ENCODE data around the gene FOXD1. TPM values are rescaled to one million over a fixed set of nuclear protein-coding genes. Genes with fewer than 3 reads are reported as not detected.

The FOXD1 gene
- total RNA-seq, 1 donor from 2014 or later: 2.8 TPM

- Mint-ChIP-seq H3K27me3 (ENCODE audit: unreplicated experiment) (peaks cover 37% of the 10 kb centered on the region), H3K36me3 (ENCODE audit: unreplicated experiment) (peaks cover 4% of the 10 kb centered on the region), H3K4me3 (ENCODE audit: unreplicated experiment) (peak overlapping the region; percentile 46), H3K4me1 (ENCODE audit: low read depth, unreplicated experiment) (no peaks in the 10 kb centered on the region), H3K27ac (ENCODE audit: unreplicated experiment) (no peak overlapping the region), H3K9me3 (ENCODE audit: unreplicated experiment) (peaks cover 23% of the 10 kb centered on the region)
- no peak for TF ChIP-seq CTCF (IDR thresholded peaks at IDR 0.05; ENCODE audit: partially characterized antibody, unreplicated experiment)
- DNase-seq: peak; percentile 34
Measured at GRCh38 chr5:73443829-73444498, 4.6 kb downstream of the FOXD1 start.

- no peak for TF ChIP-seq CTCF (IDR thresholded peaks at IDR 0.05; ENCODE audit: partially characterized antibody, unreplicated experiment)
- H3K4me1 Mint-ChIP-seq (ENCODE audit: low read depth, unreplicated experiment): no peaks in the 10 kb centered on the region
- DNase-seq: no peak
- H3K4me3 Mint-ChIP-seq (ENCODE audit: unreplicated experiment): no peak overlapping the region
- H3K9me3 Mint-ChIP-seq (ENCODE audit: unreplicated experiment): peaks cover 19% of the 10 kb centered on the region
- peaks cover 39% of the 10 kb centered on the region for H3K27me3 Mint-ChIP-seq (ENCODE audit: unreplicated experiment)
- peaks cover 4% of the 10 kb centered on the region for H3K36me3 Mint-ChIP-seq (ENCODE audit: unreplicated experiment)
- H3K27ac Mint-ChIP-seq (ENCODE audit: unreplicated experiment): no peak overlapping the region
Measured at GRCh38 chr5:73442996-73443627, 5.5 kb downstream of the FOXD1 start.

- Mint-ChIP-seq H3K27me3 (ENCODE audit: unreplicated experiment) (peaks cover 43% of the 10 kb centered on the region), H3K27ac (ENCODE audit: unreplicated experiment) (no peak overlapping the region), H3K36me3 (ENCODE audit: unreplicated experiment) (peaks cover 4% of the 10 kb centered on the region), H3K9me3 (ENCODE audit: unreplicated experiment) (peaks cover 20% of the 10 kb centered on the region), H3K4me1 (ENCODE audit: low read depth, unreplicated experiment) (no peaks in the 10 kb centered on the region), H3K4me3 (ENCODE audit: unreplicated experiment) (no peak overlapping the region)
- no peak for TF ChIP-seq CTCF (IDR thresholded peaks at IDR 0.05; ENCODE audit: partially characterized antibody, unreplicated experiment)
- DNase-seq: no peak
Measured at GRCh38 chr5:73442231-73442811, 6.3 kb downstream of the FOXD1 start.

- Mint-ChIP-seq H3K36me3 (ENCODE audit: unreplicated experiment) (peaks cover 4% of the 10 kb centered on the region), H3K4me1 (ENCODE audit: low read depth, unreplicated experiment) (no peaks in the 10 kb centered on the region), H3K4me3 (ENCODE audit: unreplicated experiment) (no peak overlapping the region), H3K27me3 (ENCODE audit: unreplicated experiment) (peaks cover 41% of the 10 kb centered on the region), H3K9me3 (ENCODE audit: unreplicated experiment) (peaks cover 17% of the 10 kb centered on the region), H3K27ac (ENCODE audit: unreplicated experiment) (no peak overlapping the region)
- DNase-seq: no peak
- no peak for TF ChIP-seq CTCF (IDR thresholded peaks at IDR 0.05; ENCODE audit: partially characterized antibody, unreplicated experiment)
Measured at GRCh38 chr5:73441378-73441777, 7.2 kb downstream of the FOXD1 start.

GRCh38 chr5:73440262-73440661 is 8.3 kb downstream of the FOXD1 start:
- no peak overlapping the region for H3K27ac Mint-ChIP-seq (ENCODE audit: unreplicated experiment)
- H3K4me3 Mint-ChIP-seq (ENCODE audit: unreplicated experiment): no peak overlapping the region
- H3K4me1 Mint-ChIP-seq (ENCODE audit: low read depth, unreplicated experiment): peaks cover 7% of the 10 kb centered on the region
- peaks cover 47% of the 10 kb centered on the region for H3K27me3 Mint-ChIP-seq (ENCODE audit: unreplicated experiment)
- no peak for TF ChIP-seq CTCF (IDR thresholded peaks at IDR 0.05; ENCODE audit: partially characterized antibody, unreplicated experiment)
- H3K9me3 Mint-ChIP-seq (ENCODE audit: unreplicated experiment): peaks cover 20% of the 10 kb centered on the region
- DNase-seq: no peak
- peaks cover 4% of the 10 kb centered on the region for H3K36me3 Mint-ChIP-seq (ENCODE audit: unreplicated experiment)

All from glutamatergic neuron (in vitro differentiated cells).